Astrocyte of the hippocampus (primary cell): ENCODE results near the gene OR52D1.

Experiments used
- DNase-seq: peaks from one replicate; pipeline ENCODE4 v3.0.0; 2011; ENCODE audit warnings: low read depth, low spot score

Gene OR52D1

DNA sequence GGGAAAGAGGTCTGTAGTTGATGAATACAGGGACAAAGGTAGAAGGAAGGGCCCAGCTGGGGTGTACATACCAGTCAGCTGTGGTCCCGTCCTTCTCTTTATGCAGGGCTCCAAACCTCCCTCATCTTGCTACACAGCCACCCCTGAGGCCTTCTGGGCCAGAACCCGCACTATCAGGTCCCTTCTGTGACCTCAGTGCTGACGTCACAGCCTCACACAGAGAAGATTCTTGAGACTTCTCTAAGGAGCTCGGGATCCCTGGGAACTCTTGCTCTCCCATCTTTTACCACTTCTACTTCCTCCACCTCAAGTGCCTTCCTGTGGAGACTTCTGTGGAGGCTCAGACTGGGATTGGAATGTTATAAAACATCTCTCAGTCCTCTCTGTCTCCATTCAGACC lies 21.3 kb downstream of the OR52D1 start, which contains the start of gene UBQLN3:
Gene UBQLN3 (minus strand): TSS at position 155 of the 400 bp plus-strand sequence. CDS start 399 bp downstream, outside the sequence.
- no peak for DNase-seq

DNA sequence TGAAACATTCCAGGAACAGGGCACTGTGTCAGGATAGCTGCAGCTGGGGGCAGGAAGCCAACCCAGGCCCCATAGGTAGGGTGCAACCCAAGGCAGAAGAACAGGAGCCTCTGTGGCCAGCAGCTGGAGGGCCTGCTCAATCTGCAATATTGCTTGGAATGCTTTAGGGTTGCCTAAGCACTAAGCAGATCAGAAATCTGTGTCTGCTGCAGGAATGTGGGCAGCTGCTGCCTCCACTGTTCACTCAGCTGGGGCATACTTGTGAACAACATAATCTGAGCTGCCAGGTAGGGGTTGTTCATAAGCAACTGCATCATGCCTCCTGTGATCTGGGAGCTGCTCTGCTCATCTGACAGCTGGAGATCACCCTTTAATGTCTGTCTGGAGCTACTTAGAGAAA lies 26.4 kb downstream of the OR52D1 start:
- DNase-seq = no peak

DNA sequence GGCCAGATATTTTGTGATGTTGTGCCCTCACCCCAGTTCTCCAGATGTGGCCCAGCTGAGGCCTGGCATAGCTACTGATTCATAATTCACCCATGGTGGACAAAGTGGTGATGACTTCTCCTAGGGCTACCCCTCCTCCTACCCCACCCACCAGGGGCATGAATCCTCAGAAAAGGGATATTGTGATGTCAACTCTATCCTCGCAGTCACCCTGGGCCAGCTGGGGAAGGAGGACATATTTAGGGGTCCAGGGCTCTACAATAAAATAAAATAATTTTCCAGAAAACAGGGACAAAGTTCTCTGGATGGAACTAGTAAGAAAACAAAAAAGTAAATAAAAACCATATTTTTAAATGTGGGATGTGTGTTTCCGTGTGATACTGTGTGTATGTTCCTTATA lies 28.1 kb downstream of the OR52D1 start, which contains the start of gene UBQLNL:
Gene UBQLNL (minus strand): TSS at position 101 of the 400 bp plus-strand sequence. CDS start 258 bp downstream, outside the sequence.
- no peak for DNase-seq

DNA sequence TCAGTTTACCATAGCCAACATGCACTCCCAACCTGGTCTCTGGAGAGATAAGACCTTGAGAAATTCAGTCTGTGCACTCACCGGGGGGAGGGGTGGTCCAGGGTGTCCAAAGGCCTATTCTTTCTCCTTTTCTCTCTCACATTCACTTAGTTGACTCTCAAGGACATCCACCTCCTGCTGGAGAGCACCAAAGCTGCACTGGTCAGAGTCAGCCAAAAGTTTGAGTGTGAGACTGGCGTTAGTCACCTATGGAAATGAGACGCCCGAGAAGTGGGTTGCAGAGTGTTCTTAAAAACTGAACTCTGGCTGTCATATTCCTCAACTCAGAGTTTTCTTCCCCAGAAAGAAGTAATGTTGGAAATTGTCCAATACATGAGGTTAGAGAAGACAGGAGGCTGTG lies 33.1 kb downstream of the OR52D1 start:
- DNase-seq = no peak

DNA sequence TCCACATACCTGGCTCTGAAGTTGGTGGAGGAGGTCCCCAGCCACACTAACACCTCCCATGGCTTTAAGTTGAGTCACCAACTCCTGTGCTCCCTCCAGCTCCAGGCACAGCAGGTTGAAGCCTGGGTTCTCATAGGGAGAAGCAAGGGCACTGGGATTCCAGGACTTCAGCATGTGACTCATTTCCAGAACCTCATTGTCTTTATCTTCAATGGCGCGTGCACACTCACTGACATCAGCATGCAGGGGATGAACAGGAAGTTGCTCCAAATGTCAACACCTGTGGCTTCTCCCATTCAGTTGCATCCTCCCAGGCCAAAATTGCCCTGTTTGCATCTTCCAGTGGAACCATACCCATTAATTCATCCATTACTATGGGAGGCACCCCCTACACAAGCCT lies 33.8 kb downstream of the OR52D1 start:
- no peak for DNase-seq

DNA sequence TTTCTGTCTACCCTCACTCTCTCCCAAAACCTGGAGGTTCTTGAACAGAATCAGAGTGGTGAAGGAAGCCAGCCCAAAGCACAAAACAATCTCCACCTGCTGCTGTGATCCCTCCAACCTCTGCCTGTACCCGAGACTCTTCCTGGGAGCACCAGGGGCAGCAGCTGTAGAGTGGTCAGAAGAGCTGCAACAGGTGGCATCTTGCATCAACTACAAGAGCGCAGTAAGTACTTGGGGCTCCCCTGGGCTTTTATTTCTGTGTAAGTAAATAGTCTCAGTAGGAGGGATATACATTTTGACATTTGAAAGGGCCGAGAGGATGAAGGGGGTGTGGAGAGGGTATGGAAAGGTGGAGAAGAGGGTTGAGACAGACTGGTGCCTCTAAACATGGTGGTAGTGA lies 36.3 kb downstream of the OR52D1 start:
- DNase-seq = no peak

DNA sequence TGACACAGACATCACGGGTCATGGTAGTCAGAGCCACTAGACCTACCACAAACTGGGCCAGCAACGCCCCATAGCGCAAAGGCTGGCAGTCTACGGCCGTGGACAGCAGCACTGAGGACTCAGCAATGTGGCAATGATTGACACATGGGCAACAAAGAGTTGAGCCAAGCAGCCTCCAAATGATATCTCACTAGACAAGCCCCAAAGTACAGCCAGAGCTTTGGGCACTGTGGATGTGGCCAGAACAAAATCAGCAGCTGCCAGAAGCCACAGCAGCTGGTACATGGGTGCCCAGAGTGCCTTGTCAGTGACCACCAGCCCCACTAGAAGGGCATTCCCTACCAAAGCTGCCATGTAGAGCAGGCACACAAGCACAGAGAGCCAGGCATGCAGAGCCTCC lies 39.2 kb downstream of the OR52D1 start:
- DNase-seq = no peak

DNA sequence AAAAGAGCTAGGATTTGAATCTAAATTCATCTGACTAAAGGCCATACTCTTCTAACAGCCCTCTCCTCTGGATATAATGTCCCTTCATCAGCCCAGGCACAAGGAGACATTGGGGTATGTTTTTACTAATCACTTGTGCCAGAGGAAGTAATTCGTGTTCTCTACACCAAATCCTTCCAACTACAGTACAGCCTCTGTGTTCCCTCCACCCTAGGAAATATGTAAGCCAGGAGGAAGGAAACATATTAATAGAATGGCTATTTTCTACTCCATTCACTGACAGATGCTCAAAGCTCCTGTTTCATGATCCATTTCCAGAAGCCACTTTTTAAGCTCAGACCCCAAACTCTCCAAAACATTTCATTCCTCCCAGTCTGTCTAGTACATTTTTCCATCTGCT lies 40.0 kb downstream of the OR52D1 start:
- DNase-seq = no peak

DNA sequence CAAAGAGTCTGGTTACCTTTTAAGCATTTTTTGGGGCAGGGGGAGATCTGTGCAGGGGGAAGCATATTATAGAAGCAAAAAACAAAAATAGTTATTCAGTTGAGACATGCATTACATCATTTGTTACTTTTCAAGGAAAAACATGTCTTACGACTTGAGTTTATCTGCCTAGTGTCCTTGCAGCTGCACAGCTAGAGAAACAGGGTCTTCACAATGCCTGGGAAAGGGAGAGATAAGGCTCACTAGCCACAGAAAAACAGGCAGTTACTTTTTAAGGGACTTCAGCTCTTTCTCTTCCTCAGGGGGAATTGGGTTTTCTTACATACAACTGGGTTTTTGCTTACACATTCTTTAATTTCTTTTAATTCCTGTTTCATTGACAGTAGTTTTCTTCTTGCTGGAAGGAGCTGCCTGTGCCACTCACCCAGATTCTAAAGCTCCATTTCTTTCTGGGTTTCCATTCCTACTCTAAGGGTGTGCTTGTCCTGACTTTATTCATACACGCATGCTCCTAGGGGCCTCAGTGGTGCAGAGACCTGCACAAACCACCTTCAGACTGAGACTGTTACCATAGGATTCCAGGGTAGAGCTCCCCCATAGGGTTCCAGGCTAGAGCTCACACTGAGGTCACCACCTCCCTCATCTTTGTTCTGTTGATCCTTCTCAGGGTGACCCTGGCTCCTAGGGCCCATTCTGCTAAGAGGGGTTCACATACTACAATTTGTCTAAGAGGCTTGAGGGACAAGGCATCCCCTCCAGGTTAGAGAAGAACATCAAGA lies 42.8 kb downstream of the OR52D1 start:
- no peak for DNase-seq

DNA sequence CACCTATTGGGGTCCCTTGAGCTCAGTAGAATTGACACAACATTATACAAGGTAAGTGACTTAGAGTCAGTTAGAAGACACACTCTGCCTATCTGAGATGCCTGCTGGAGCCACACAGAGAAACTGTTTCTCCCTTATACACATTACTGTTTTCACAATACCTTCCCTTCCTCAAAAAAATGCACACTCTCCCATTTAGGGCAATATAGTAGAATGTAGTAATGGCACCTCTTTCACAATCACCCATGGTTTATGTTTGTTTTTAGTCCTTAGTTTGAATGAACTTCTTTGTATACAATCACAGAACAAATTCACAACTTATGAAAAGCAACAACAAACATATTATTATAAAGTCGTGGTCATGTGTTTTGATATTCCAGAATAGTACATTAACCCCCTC lies 45.6 kb downstream of the OR52D1 start:
- no peak for DNase-seq

DNA sequence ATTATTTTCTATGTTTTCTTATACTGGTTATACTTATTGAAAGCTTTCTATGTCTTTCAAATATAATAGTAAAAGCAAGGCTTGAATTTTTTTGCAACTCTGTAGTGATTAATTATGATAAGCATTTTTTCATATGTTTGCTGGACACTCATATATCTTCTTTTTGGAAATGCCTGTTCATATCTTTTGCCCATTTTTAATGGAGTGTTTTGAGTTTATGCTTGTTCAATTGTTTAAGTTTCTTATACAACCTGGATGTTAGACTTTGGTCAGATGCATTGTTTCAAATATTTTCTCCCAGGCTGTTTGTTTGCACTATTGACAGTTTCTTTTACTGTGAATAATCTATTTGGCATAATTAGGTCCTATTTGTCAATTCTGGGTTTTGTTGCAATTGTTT lies 48.0 kb downstream of the OR52D1 start:
- DNase-seq = no peak
